Measurements from ENCODE around the gene ADGRE3. TPM values are rescaled to one million over a fixed set of nuclear protein-coding genes. Genes with fewer than 3 reads are reported as not detected.

The ADGRE3 gene
- total and polyA plus RNA-seq, 9 donors = 0.04 to 0.15 (median 0.08) TPM; not detected in 5

DNA sequence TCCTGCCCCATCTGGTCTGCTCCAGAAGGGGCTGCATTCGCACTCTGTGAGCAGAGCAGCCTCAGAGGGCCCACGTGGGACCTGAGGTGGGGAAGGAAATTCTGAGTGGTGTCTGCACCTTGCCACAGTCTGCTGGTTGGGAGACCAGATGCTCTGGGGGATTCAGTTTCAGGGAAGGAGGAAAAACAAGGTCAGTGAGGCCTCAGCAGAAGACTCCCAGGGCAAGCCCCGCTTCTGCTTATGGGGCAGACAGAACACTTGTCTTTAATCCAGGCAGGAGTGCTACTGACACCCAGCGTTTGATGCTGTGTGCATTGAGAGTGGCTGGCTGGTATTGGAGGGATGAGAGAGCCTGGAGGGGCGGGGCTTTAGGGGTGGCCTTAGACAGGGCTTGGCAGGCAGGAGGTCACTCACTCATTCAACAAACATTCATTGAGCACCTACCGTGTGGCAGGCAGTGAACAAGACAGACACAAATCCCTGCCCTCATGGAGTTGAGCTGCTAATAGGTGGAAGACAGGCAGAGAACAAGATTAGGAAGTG lies 96.7 kb downstream of the ADGRE3 start:
- no peak overlapping the region for H3K27ac ChIP-seq (ENCODE audit: low read length)
- no peaks in the 10 kb centered on the region for H3K27me3 ChIP-seq (ENCODE audit: control insufficient read depth, insufficient read depth, low read length)
- no peak overlapping the region for H3K4me3 ChIP-seq (ENCODE audit: low read length)
- H3K9me3 ChIP-seq (replicated peaks; ENCODE audit: control insufficient read depth, low read depth, low read length) = no peaks in the 10 kb centered on the region
- 35% methylated on average over 2 of the region's 6 CpGs for WGBS (ENCODE audit: insufficient coverage)
- no peaks in the 10 kb centered on the region for H3K36me3 ChIP-seq (ENCODE audit: control insufficient read depth, insufficient read depth, low read length)
- no peak for DNase-seq
- peaks cover 5% of the 10 kb centered on the region for H3K4me1 ChIP-seq (ENCODE audit: control insufficient read depth, insufficient read depth, low read length)

DNA sequence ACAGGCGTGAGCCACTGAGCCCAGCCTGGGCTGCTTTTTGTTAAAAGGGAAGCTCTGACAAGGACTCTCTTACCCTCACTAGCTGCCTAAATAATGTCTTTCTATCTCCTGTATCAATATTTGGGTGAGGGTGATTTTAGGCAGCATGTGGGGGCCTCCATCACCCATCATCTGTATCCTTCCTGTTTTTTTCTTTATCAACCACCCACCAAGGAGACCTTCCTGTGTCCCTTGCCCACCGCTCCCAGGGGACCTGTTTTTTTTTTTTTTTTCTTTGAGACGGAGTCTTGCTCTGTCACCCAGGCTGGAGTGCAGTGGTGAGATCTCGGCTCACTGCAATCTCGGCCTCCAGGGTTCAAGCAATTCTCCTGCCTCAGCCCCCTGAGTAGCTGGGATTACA lies 97.4 kb downstream of the ADGRE3 start:
- Histone ChIP-seq H3K4me1 (ENCODE audit: control insufficient read depth, insufficient read depth, low read length) (peaks cover 5% of the 10 kb centered on the region), H3K9me3 (replicated peaks; ENCODE audit: control insufficient read depth, low read depth, low read length) (no peaks in the 10 kb centered on the region), H3K27me3 (ENCODE audit: control insufficient read depth, insufficient read depth, low read length) (no peaks in the 10 kb centered on the region), H3K4me3 (ENCODE audit: low read length) (no peak overlapping the region), H3K27ac (ENCODE audit: low read length) (no peak overlapping the region), H3K36me3 (ENCODE audit: control insufficient read depth, insufficient read depth, low read length) (no peaks in the 10 kb centered on the region)
- no peak for DNase-seq
- WGBS (ENCODE audit: insufficient coverage) = no CpG with 5 or more reads among the region's 5 CpGs

DNA sequence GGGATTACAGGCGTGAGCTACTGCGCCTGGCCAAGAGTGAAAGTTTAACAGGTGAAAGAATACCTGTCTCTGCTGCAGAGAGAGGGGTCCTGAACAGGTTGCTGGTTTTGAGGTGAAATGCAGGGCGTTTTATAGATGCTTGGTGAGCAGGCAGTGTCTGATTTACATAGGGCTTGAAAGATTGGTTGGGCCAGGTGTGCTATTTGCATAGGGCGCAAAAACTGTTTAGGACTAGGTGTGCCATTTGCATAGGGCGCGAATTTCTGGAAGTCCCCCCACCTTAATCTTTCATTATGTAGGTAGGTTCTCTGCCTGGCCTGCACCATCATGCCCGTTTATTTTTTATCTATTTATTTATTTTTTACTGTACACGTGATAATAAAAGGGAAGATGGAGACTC lies 98.3 kb downstream of the ADGRE3 start:
- peaks cover 7% of the 10 kb centered on the region for H3K4me1 ChIP-seq (ENCODE audit: control insufficient read depth, insufficient read depth, low read length)
- no peak overlapping the region for H3K4me3 ChIP-seq (ENCODE audit: low read length)
- no peaks in the 10 kb centered on the region for H3K36me3 ChIP-seq (ENCODE audit: control insufficient read depth, insufficient read depth, low read length)
- no peak overlapping the region for H3K27ac ChIP-seq (ENCODE audit: low read length)
- WGBS (ENCODE audit: insufficient coverage) = 89% methylated on average over 2 of the region's 8 CpGs
- no peak for DNase-seq
- no peaks in the 10 kb centered on the region for H3K9me3 ChIP-seq (replicated peaks; ENCODE audit: control insufficient read depth, low read depth, low read length)
- no peaks in the 10 kb centered on the region for H3K27me3 ChIP-seq (ENCODE audit: control insufficient read depth, insufficient read depth, low read length)

DNA sequence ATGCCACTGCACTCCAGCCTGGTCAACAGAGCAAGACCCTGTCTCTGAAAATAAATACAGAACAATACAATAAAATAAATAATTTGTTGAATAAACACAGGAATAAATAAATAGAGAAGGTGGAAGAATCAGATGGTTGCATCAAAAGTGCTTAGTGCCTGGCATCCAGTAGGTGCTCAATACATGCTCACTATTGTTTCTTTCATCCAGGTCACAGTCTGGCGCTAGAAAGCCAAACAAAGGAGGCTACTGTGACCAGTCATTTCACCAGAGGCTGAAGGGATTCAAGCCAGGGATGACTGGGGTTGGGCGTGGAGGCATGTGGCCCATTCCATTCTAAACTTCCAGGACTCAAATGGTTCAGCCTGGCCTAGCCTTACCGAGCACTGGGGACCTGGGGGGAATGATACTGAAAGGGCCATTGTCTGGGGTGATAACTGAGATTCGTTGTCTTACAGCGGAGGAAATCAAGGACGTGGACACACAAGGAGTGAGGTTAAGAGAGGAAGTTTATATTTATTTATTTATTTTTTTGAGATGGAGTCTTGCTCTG lies 99.1 kb downstream of the ADGRE3 start:
- 93% methylated on average over 3 of the region's 6 CpGs for WGBS (ENCODE audit: insufficient coverage)
- H3K9me3 ChIP-seq (replicated peaks; ENCODE audit: control insufficient read depth, low read depth, low read length) = no peaks in the 10 kb centered on the region
- no peaks in the 10 kb centered on the region for H3K27me3 ChIP-seq (ENCODE audit: control insufficient read depth, insufficient read depth, low read length)
- no peak overlapping the region for H3K4me3 ChIP-seq (ENCODE audit: low read length)
- H3K36me3 ChIP-seq (ENCODE audit: control insufficient read depth, insufficient read depth, low read length) = no peaks in the 10 kb centered on the region
- no peak for DNase-seq
- no peak overlapping the region for H3K27ac ChIP-seq (ENCODE audit: low read length)
- H3K4me1 ChIP-seq (ENCODE audit: control insufficient read depth, insufficient read depth, low read length) = peaks cover 15% of the 10 kb centered on the region

DNA sequence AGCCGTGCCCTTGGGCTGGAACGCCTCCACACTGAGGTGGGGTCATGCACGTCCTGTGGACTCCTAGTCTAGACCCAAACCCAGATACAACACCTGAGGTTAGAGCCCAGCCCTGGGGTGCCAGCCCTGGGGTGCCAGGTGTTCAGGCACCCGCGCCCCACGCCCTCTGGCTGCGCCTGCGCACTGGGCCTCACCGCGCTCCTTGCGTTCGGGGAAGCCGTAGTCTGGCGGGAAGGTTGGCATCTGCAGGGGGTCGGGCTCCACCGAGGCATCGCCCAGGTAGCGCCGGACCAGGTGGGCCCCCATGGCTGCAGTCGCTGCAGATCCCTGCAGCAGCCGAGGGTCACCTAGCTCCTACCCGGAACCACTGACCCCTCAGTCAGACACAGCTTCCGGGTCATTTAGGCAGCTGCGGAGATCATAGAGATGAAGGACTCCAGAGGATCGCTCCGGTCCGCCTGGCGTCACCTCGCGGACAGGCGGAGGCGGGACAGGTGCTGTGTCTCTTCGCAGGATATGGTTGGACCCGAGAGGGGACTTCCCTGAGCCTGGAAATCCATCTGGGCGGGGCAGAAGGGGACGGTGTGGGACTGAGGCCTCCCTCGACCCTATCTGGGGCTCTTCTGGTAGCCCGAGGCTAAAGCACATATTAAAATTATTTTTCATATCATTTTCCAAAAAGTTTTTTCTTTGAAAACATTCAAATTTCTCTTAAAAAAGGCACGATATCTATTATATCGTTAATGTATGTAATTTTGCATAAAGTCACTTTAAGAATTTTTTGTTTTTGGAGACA lies 102.8 kb downstream of the ADGRE3 start, which contains the start of gene NDUFB7:
Gene NDUFB7, minus strand, starts transcription at position 372 of the 796 bp plus-strand sequence. Its CDS starts 66 bp downstream, at position 306.
- DNase-seq = peak; percentile 98
- peaks cover 14% of the 10 kb centered on the region for H3K36me3 ChIP-seq (ENCODE audit: control insufficient read depth, insufficient read depth, low read length)
- H3K9me3 ChIP-seq (replicated peaks; ENCODE audit: control insufficient read depth, low read depth, low read length) = no peaks in the 10 kb centered on the region
- peak within 1 kb of the TSS; percentile 99 for H3K4me3 ChIP-seq (ENCODE audit: low read length)
- H3K27ac ChIP-seq (ENCODE audit: low read length) = peak within 1 kb of the TSS; percentile 42
- H3K4me1 ChIP-seq (ENCODE audit: control insufficient read depth, insufficient read depth, low read length) = peaks cover 20% of the 10 kb centered on the region
- H3K27me3 ChIP-seq (ENCODE audit: control insufficient read depth, insufficient read depth, low read length) = no peaks in the 10 kb centered on the region
- WGBS (ENCODE audit: insufficient coverage) = under 1% methylated on average over 34 of the region's 40 CpGs

DNA sequence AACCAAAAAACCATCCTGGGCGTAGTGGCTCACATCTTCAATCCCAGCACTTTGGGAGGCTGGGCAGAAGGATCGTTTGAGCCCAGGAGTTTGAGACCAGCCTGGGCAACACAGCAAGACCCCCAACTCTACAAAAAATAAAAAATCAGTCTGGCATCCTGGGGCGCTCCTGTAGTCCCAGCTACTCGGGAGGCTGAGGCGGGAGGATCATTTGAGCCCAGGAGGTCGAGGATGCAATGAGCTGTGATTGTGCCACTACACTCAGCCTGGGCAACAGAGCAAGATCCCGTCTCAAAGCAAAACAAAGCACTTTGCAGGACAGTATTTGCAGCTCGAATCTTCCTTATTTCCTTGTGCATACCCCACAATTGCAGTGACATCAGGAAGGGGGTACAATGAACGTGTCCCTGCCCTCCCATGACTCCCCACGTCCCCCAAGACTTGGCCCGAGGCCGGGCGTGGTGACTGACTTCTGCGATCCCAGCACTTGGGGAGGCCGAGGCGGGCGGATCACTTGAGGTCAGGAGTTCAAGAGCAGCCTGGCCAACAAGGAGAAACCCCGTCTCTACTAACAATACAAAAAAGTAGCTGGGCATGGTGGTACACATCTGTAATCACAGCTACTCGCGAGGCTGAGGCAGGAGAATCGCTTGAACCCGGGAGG lies 103.6 kb downstream of the ADGRE3 start:
- no peak for DNase-seq
- H3K27ac ChIP-seq (ENCODE audit: low read length) = no peak overlapping the region
- peaks cover 20% of the 10 kb centered on the region for H3K36me3 ChIP-seq (ENCODE audit: control insufficient read depth, insufficient read depth, low read length)
- WGBS (ENCODE audit: insufficient coverage) = 47% methylated on average over 21 of the region's 22 CpGs
- H3K9me3 ChIP-seq (replicated peaks; ENCODE audit: control insufficient read depth, low read depth, low read length) = no peaks in the 10 kb centered on the region
- no peaks in the 10 kb centered on the region for H3K27me3 ChIP-seq (ENCODE audit: control insufficient read depth, insufficient read depth, low read length)
- peaks cover 20% of the 10 kb centered on the region for H3K4me1 ChIP-seq (ENCODE audit: control insufficient read depth, insufficient read depth, low read length)
- peak overlapping the region; percentile 99 for H3K4me3 ChIP-seq (ENCODE audit: low read length)

Other genes starting within 250 kb of the ADGRE3 start
- gene PKN1, start 241.5 kb downstream of the ADGRE3 start, total RNA-seq = 40.2 TPM
- gene PKN1, start 241.5 kb downstream of the ADGRE3 start, polyA plus RNA-seq (ENCODE audit: insufficient read depth in 1 of 8, insufficient read length in 8 of 8, low replicate concordance in 1 of 8) = 10 to 100 TPM; 69.9 to 79.2 (median 72.5) TPM
- 0.09 TPM for gene PTGER1, start 199.5 kb downstream of the ADGRE3 start, total RNA-seq
- gene PTGER1, start 199.5 kb downstream of the ADGRE3 start, polyA plus RNA-seq (ENCODE audit: insufficient read depth in 1 of 8, insufficient read length in 8 of 8, low replicate concordance in 1 of 8) = under 1 TPM in 2 of 8 donors, not detected in 6; 0.12 to 0.52 TPM
- 46.1 TPM for gene GIPC1, start 178.7 kb downstream of the ADGRE3 start, total RNA-seq
- gene GIPC1, start 178.7 kb downstream of the ADGRE3 start, polyA plus RNA-seq (ENCODE audit: insufficient read depth in 1 of 8, insufficient read length in 8 of 8, low replicate concordance in 1 of 8) = 10 to 100 TPM; 45.0 to 52.5 (median 48.7) TPM
- 51.1 TPM for gene DNAJB1, start 156.4 kb downstream of the ADGRE3 start, total RNA-seq
- 10 to 100 TPM; 63.5 to 87.7 (median 79.2) TPM for gene DNAJB1, start 156.4 kb downstream of the ADGRE3 start, polyA plus RNA-seq (ENCODE audit: insufficient read depth in 1 of 8, insufficient read length in 8 of 8, low replicate concordance in 1 of 8)
- 71.3 TPM for gene TECR, start 145.2 kb downstream of the ADGRE3 start, total RNA-seq
- gene TECR, start 145.2 kb downstream of the ADGRE3 start, polyA plus RNA-seq (ENCODE audit: insufficient read depth in 1 of 8, insufficient read length in 8 of 8, low replicate concordance in 1 of 8) = 100 to 1,000 TPM in 5 of 8 donors, 10 to 100 TPM in 3; 73.2 to 133 (median 104) TPM
- 283 TPM for gene NDUFB7, start 102.8 kb downstream of the ADGRE3 start, total RNA-seq
- 100 to 1,000 TPM; 105 to 158 (median 130) TPM for gene NDUFB7, start 102.8 kb downstream of the ADGRE3 start, polyA plus RNA-seq (ENCODE audit: insufficient read depth in 1 of 8, insufficient read length in 8 of 8, low replicate concordance in 1 of 8)
- gene CLEC17A, start 91.8 kb downstream of the ADGRE3 start, total RNA-seq = not detected
- under 1 TPM in 5 of 8 donors, not detected in 3; 0.09 to 0.19 (median 0.12) TPM for gene CLEC17A, start 91.8 kb downstream of the ADGRE3 start, polyA plus RNA-seq (ENCODE audit: insufficient read depth in 1 of 8, insufficient read length in 8 of 8, low replicate concordance in 1 of 8)
- 18.2 TPM for gene ZNF333, start 15.2 kb upstream of the ADGRE3 start, total RNA-seq
- gene ZNF333, start 15.2 kb upstream of the ADGRE3 start, polyA plus RNA-seq (ENCODE audit: insufficient read depth in 1 of 8, insufficient read length in 8 of 8, low replicate concordance in 1 of 8) = 10 to 100 TPM; 12.2 to 25.5 (median 17.6) TPM
- 0.31 TPM for gene ADGRE2, start 103.7 kb upstream of the ADGRE3 start, total RNA-seq
- gene ADGRE2, start 103.7 kb upstream of the ADGRE3 start, polyA plus RNA-seq (ENCODE audit: insufficient read depth in 1 of 8, insufficient read length in 8 of 8, low replicate concordance in 1 of 8) = 1 to 10 TPM in 1 of 8 donors, under 1 TPM in 7; 0.22 to 3.6 (median 0.51) TPM
- gene OR7A5, start 160.3 kb upstream of the ADGRE3 start, total RNA-seq = not detected
- gene OR7A5, start 160.3 kb upstream of the ADGRE3 start, polyA plus RNA-seq (ENCODE audit: insufficient read depth in 1 of 8, insufficient read length in 8 of 8, low replicate concordance in 1 of 8) = under 1 TPM in 3 of 8 donors, not detected in 5; 0.05 to 0.50 (median 0.44) TPM
- 0.04 TPM for gene OR7C1, start 160.3 kb upstream of the ADGRE3 start, total RNA-seq
- under 1 TPM; 0.11 to 0.29 (median 0.16) TPM for gene OR7C1, start 160.3 kb upstream of the ADGRE3 start, polyA plus RNA-seq (ENCODE audit: insufficient read depth in 1 of 8, insufficient read length in 8 of 8, low replicate concordance in 1 of 8)
- not detected for gene OR7A10, start 174.1 kb upstream of the ADGRE3 start, total RNA-seq
- gene OR7A10, start 174.1 kb upstream of the ADGRE3 start, polyA plus RNA-seq (ENCODE audit: insufficient read depth in 1 of 8, insufficient read length in 8 of 8, low replicate concordance in 1 of 8) = not detected
- gene OR7A17, start 211.3 kb upstream of the ADGRE3 start, total RNA-seq = not detected
- gene OR7A17, start 211.3 kb upstream of the ADGRE3 start, polyA plus RNA-seq (ENCODE audit: insufficient read depth in 1 of 8, insufficient read length in 8 of 8, low replicate concordance in 1 of 8) = under 1 TPM in 1 of 8 donors, not detected in 7; 0.12 TPM